Kidney epithelial cell (primary cell): ENCODE results near the gene PPL. TPM values are rescaled to one million over a fixed set of nuclear protein-coding genes. Genes with fewer than 3 reads are reported as not detected.

Experiments used
- DNase-seq: peaks from one replicate; pipeline ENCODE4 v3.0.0-alpha.2; 2010; ENCODE audit warnings: low read depth
- H3K27me3 ChIP-seq: 2 replicates; pipeline ENCODE4 v1.6.0; 2011; ENCODE audit warnings: low read length; ENCODE audit not compliant: control insufficient read depth, insufficient read depth
- H3K36me3 ChIP-seq: 2 replicates; pipeline ENCODE4 v1.5.1; 2011; ENCODE audit warnings: low read length; ENCODE audit not compliant: control insufficient read depth, insufficient read depth
- H3K4me3 ChIP-seq: 2 replicates; pipeline ENCODE4 v1.5.1; 2011; ENCODE audit warnings: low read depth, mild to moderate bottlenecking, control low read depth, low read length
- total RNA-seq: library from RNA; depleted of rRNA; stranded (reverse); fragments of >200 nt; gene quantifications from 2 replicates; pipeline ENCODE4 v1.2.3, GENCODE V29; 2015
- TF ChIP-seq, protein P1 (sequence below): IDR thresholded peaks from 2 replicates; pipeline ENCODE4 v1.5.1; 2011; ENCODE audit warnings: mild to moderate bottlenecking, moderate library complexity, low read length, control low read depth, inconsistent platforms; ENCODE audit not compliant: insufficient read depth, poor library complexity, severe bottlenecking

Gene PPL
- total RNA-seq, 1 donor from 2014 or later: 26.5 TPM

DNA sequence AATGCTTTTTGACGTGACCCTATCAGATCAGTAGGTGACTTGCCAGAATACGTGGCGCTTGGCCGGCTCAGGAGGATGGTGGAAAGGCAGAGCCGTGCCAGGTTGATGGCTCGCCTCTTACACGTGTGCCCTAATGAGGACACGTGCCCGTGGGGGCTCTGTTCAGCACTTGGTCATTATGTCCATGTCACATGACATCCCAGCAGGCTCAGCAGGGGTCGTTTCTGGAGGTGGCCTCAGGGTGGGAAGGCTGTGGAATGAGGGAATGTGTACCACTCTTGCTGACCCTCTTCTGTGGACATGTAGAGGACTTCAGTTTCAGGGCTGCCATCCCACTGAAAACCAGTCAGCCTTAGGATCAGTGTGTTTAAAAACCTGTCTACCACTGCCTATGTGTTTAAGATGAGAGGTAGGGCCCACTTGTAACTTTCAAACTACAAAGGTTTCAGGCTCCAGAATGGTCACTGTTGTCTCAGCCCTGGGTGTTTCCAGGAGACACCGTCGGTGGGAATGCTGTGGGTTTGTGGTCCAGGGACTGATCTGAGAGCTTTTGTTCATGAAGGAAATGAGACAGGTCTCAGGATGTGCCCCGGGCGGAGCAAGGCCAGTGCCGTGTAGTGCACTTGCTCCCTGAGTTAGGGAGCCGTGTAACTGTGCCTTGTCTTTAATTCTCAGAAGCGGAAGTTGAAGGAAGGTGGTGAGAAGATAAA lies 77.6 kb downstream of the PPL start:
- Histone ChIP-seq H3K4me3 (no peak overlapping the region), H3K36me3 (no peaks in the 10 kb centered on the region), H3K27me3 (no peaks in the 10 kb centered on the region)
- TF ChIP-seq, protein P1, sequence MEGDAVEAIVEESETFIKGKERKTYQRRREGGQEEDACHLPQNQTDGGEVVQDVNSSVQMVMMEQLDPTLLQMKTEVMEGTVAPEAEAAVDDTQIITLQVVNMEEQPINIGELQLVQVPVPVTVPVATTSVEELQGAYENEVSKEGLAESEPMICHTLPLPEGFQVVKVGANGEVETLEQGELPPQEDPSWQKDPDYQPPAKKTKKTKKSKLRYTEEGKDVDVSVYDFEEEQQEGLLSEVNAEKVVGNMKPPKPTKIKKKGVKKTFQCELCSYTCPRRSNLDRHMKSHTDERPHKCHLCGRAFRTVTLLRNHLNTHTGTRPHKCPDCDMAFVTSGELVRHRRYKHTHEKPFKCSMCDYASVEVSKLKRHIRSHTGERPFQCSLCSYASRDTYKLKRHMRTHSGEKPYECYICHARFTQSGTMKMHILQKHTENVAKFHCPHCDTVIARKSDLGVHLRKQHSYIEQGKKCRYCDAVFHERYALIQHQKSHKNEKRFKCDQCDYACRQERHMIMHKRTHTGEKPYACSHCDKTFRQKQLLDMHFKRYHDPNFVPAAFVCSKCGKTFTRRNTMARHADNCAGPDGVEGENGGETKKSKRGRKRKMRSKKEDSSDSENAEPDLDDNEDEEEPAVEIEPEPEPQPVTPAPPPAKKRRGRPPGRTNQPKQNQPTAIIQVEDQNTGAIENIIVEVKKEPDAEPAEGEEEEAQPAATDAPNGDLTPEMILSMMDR: no peak
- no peak for DNase-seq

DNA sequence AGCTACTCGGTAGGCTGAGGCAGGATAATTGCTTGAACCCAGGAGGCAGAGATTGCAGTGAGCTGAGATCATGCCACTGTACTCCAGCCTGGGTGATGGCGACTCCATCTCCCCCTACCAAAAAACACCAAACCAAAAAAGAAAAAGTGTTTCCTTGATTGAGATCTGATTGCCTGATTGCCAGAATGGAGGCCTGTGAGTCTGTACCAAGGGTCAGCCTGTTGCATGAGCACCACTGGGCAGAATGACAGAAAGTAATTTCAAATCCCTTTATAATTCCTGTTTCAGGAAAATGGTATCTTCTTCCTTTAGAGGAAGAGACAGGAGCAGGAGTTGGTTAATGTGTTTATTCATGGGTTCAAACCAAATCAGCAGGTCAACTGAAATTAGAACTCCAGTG lies 81.1 kb downstream of the PPL start:
- TF ChIP-seq, protein P1: no peak
- no peak overlapping the region for H3K4me3 ChIP-seq
- DNase-seq: no peak
- no peaks in the 10 kb centered on the region for H3K27me3 ChIP-seq
- no peaks in the 10 kb centered on the region for H3K36me3 ChIP-seq

DNA sequence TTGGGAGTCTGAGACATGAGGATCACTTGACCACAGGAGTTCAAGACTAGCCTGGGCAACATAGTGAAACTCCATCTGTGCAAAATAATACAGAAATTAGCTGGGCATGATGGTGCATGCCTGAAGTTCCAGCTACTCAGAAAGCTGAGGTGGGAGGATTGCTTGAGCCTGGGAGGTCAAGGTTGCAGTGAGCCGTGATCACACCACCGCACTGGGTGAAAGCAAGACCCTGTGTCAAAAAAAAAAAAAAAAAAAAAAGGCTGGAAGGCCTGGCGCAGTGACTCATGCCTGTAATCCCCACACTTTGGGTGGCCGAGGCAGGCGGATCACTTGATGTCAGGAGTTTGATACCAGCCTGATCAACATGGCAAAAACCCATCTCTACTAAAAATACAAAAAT lies 81.6 kb downstream of the PPL start:
- H3K36me3 ChIP-seq: no peaks in the 10 kb centered on the region
- DNase-seq: no peak
- TF ChIP-seq, protein P1: no peak
- H3K27me3 ChIP-seq: no peaks in the 10 kb centered on the region
- no peak overlapping the region for H3K4me3 ChIP-seq

DNA sequence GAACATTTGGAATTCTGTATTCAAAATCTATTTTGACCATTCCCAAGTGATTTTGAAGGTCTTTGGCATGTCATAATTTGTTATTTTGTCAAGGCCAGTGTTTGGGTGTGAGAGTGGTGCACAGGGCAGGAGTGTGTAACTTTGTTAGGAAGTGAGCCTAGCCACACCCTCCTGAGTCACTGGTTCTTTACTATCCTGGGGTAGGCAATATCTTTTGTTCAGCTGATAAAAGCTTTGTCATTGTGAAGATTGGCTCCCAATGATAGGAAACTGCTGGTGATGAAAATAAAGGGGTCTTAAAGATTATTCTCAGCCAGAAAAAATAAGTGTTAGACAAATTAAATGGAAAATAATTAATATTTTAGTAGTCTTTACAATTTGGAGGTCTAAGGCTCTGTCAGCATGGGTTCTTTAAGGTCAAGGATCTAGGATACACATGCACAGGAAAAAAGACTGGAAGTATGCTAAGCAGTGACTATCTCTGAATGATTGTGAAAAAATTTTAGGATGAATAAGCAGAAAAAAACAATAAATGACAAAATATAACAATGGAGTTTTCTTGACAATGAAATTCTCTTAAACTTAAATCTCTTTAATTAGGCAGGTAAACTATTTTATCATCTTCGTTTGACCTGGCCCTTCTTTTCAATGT lies 84.6 kb downstream of the PPL start:
- H3K36me3 ChIP-seq: no peaks in the 10 kb centered on the region
- no peak for DNase-seq
- H3K27me3 ChIP-seq: no peaks in the 10 kb centered on the region
- TF ChIP-seq, protein P1: no peak
- no peak overlapping the region for H3K4me3 ChIP-seq

DNA sequence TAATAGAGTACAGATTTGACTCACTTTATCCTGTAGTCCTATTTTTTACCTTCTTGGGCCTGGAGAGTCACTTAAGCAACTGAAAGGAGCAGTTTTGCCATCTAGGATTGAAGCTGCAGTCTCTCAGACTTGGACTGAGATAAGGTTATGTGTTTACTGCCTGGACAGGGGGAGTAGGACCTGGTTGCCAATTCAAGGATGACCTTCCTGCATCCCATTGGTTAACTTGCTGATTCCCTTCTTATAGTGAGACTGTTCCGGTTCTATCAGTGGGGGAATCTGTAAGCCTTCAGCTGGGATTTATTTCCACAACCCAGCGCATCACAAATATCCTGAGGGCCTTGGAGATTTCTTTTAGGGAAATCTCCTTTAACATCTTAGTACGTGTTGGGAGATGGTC lies 86.7 kb downstream of the PPL start:
- Histone ChIP-seq H3K36me3 (no peaks in the 10 kb centered on the region), H3K27me3 (no peaks in the 10 kb centered on the region), H3K4me3 (no peak overlapping the region)
- TF ChIP-seq, protein P1: no peak
- no peak for DNase-seq
